CD14-positive monocyte (primary cell): ENCODE results near the gene CNTN5. TPM values are rescaled to one million over a fixed set of nuclear protein-coding genes. Genes with fewer than 3 reads are reported as not detected.

ENCODE experiments used
- DNase-seq, 3 donors: peaks; one replicate each; pipeline ENCODE4 v3.0.0-alpha.2; 2011 to 2022
- H2AFZ ChIP-seq: 2 replicates; pipeline ENCODE4 v1.6.0; 2012; ENCODE audit warnings: mild to moderate bottlenecking, low read depth, low read length, inconsistent platforms; ENCODE audit not compliant: insufficient read depth, poor library complexity, severe bottlenecking
- H3K27ac ChIP-seq, 2 donors: 1 replicate in 1 of 2; 2 replicates in 1 of 2; pipeline ENCODE4 v1.5.1; 2012 to 2013; ENCODE audit warnings: low read length in 2 of 2, control low read depth in 1 of 2, inconsistent platforms in 1 of 2, low read depth in 1 of 2, mild to moderate bottlenecking in 1 of 2
- H3K27me3 ChIP-seq, 2 donors: one replicate each; pipeline versions ENCODE4 v1.6.0 to v1.6.1; 2011 to 2013; ENCODE audit warnings: low read length in 2 of 2; ENCODE audit not compliant: control insufficient read depth in 2 of 2, insufficient read depth in 2 of 2
- H3K36me3 ChIP-seq, 2 donors: replicated peaks in 1 of 2; 1 replicate in 1 of 2; 2 replicates in 1 of 2; pipeline versions ENCODE4 v1.5.1 to v1.6.1; 2012 to 2013; ENCODE audit warnings: low read length in 2 of 2, control low read depth in 1 of 2, inconsistent platforms in 1 of 2, mild to moderate bottlenecking in 1 of 2; ENCODE audit not compliant: insufficient read depth in 2 of 2, control insufficient read depth in 1 of 2
- H3K4me1 ChIP-seq, 2 donors: 1 replicate in 1 of 2; 2 replicates in 1 of 2; pipeline versions ENCODE4 v1.5.1 to v1.6.1; 2012 to 2013; ENCODE audit warnings: low read length in 2 of 2, control low read depth in 1 of 2, inconsistent platforms in 1 of 2, mild to moderate bottlenecking in 1 of 2, moderate library complexity in 1 of 2; ENCODE audit not compliant: insufficient read depth in 2 of 2, control insufficient read depth in 1 of 2
- H3K4me2 ChIP-seq: replicated peaks from 2 replicates; pipeline ENCODE3; 2012; ENCODE audit warnings: low read length, moderate library complexity, mild to moderate bottlenecking; ENCODE audit not compliant: poor library complexity, severe bottlenecking; ENCODE audit errors: extremely low read depth
- H3K4me3 ChIP-seq, 3 experiments: fragments of 200-600 bp in 1 of 3; sonication (generic) in 1 of 3; replicated peaks in 1 of 3; 1 replicate in 2 of 3; 2 replicates in 1 of 3; pipeline ENCODE4 v1.5.1; 2011 to 2013; ENCODE audit warnings: low read length in 3 of 3, mild to moderate bottlenecking in 3 of 3, control low read depth in 2 of 3, low read depth in 2 of 3, inconsistent platforms in 1 of 3, moderate library complexity in 1 of 3
- H3K79me2 ChIP-seq: 2 replicates; pipeline ENCODE4 v1.6.0; 2012; ENCODE audit warnings: mild to moderate bottlenecking, control low read depth, inconsistent platforms, low read length, moderate library complexity; ENCODE audit not compliant: insufficient read depth
- H3K9ac ChIP-seq: 2 replicates; pipeline ENCODE4 v1.6.0; 2017; ENCODE audit warnings: low read length, mild to moderate bottlenecking; ENCODE audit not compliant: insufficient read depth, poor library complexity, severe bottlenecking
- H3K9me3 ChIP-seq, 2 donors: replicated peaks in 1 of 2; 1 replicate in 1 of 2; 2 replicates in 1 of 2; pipeline versions ENCODE4 v1.5.1 to v1.6.1; 2012 to 2013; ENCODE audit warnings: low read length in 2 of 2, control low read depth in 1 of 2; ENCODE audit not compliant: control insufficient read depth in 1 of 2, insufficient read depth in 1 of 2
- H4K20me1 ChIP-seq: 2 replicates; pipeline ENCODE4 v1.6.0; 2012; ENCODE audit warnings: mild to moderate bottlenecking, low read length, control low read depth, moderate library complexity; ENCODE audit not compliant: insufficient read depth
- H3K27ac Mint-ChIP-seq, 7 donors: one replicate each; pipeline ENCODE4 v1.8.0; 2020; ENCODE audit warnings: mild to moderate bottlenecking in 7 of 7, mixed read lengths in 7 of 7, moderate library complexity in 6 of 7, inconsistent platforms in 2 of 7
- H3K27me3 Mint-ChIP-seq, 3 donors: one replicate each; pipeline ENCODE4 v1.8.0; 2021 to 2022; ENCODE audit warnings: low read depth in 3 of 3, mild to moderate bottlenecking in 3 of 3, mixed read lengths in 3 of 3, moderate library complexity in 3 of 3, inconsistent platforms in 1 of 3
- H3K36me3 Mint-ChIP-seq, 2 donors: one replicate each; pipeline ENCODE4 v1.8.0; 2020; ENCODE audit warnings: mixed read lengths in 2 of 2, inconsistent platforms in 1 of 2, mild to moderate bottlenecking in 1 of 2
- H3K4me1 Mint-ChIP-seq: one replicate; pipeline ENCODE4 v1.8.0; 2020; ENCODE audit warnings: mild to moderate bottlenecking, mixed read lengths
- H3K4me3 Mint-ChIP-seq, 2 donors: one replicate each; pipeline ENCODE4 v1.8.0; 2020; ENCODE audit warnings: mild to moderate bottlenecking in 2 of 2, mixed read lengths in 2 of 2, moderate library complexity in 1 of 2
- H3K9me3 Mint-ChIP-seq, 7 donors: one replicate each; pipeline ENCODE4 v1.8.0; 2020 to 2022; ENCODE audit warnings: mixed read lengths in 7 of 7, mild to moderate bottlenecking in 6 of 7, moderate library complexity in 6 of 7, inconsistent platforms in 2 of 7
- CTCF ChIP-seq: fragments of 200-600 bp; IDR thresholded peaks from one replicate; pipeline ENCODE4 v1.8.0; 2022; ENCODE audit warnings: antibody characterized with exemption, mild to moderate bottlenecking
- WGBS: methylation state at CpG from one replicate; pipeline ENCODE4 v1.1.5; 2013; ENCODE audit warnings: missing lambda C conversion rate; ENCODE audit not compliant: insufficient coverage; 5-methylcytosine and 5-hydroxymethylcytosine counted together
- intact Hi-C, 2 donors: fragments of 100-400 bp; cut with micrococcal nuclease; formaldehyde crosslinking; loops; one replicate each; pipeline versions ENCODE4 v1.15.0 to v1.15.1; 2023
- polyA plus RNA-seq, 3 donors: library from polyadenylated mRNA; depleted of rRNA in 1 of 3; unstranded in 2 of 3; stranded (reverse) in 1 of 3; fragments of 300-500 nt in 2 of 3; fragments of >200 nt in 1 of 3; fragmentation: Illumina TruSeq in 2 of 3; gene quantifications; 1 replicate in 2 of 3; 2 replicates in 1 of 3; pipeline ENCODE4 v1.2.3, GENCODE V29; 2012 to 2021

CNTN5 gene
- polyA plus RNA-seq, 3 donors: not detected

GRCh38 chr11:99640671-99641070 is 619.9 kb downstream of the CNTN5 start:
- no peaks in the 10 kb centered on the region for H3K79me2 ChIP-seq
- TF ChIP-seq CTCF: no peak
- H3K4me3 Mint-ChIP-seq: no peak overlapping the region
- no peaks in the 10 kb centered on the region for H3K27me3 ChIP-seq
- no peak overlapping the region for H3K9ac ChIP-seq
- H3K4me2 ChIP-seq: no peak overlapping the region
- H3K27me3 Mint-ChIP-seq: peaks cover 0 to 1% (median 0%) of the 10 kb centered on the region in 3 donors
- no peak overlapping the region for H2AFZ ChIP-seq
- intact Hi-C loops: no loop called here
- H3K36me3 Mint-ChIP-seq: no peaks in the 10 kb centered on the region
- H4K20me1 ChIP-seq: no peaks in the 10 kb centered on the region
- no peaks in the 10 kb centered on the region for H3K4me1 ChIP-seq
- H3K9me3 ChIP-seq: peaks cover 9 to 10% of the 10 kb centered on the region in 2 donors
- DNase-seq: no peak
- H3K27ac ChIP-seq: no peak overlapping the region
- H3K4me1 Mint-ChIP-seq: no peaks in the 10 kb centered on the region
- no peak overlapping the region for H3K4me3 ChIP-seq
- H3K36me3 ChIP-seq: no peaks in the 10 kb centered on the region
- H3K27ac Mint-ChIP-seq: no peak overlapping the region
- H3K9me3 Mint-ChIP-seq: peaks cover 3 to 10% (median 6%) of the 10 kb centered on the region in 7 donors

GRCh38 chr11:99645934-99646333 is 625.2 kb downstream of the CNTN5 start:
- DNase-seq: no peak
- Histone ChIP-seq H3K36me3 (no peaks in the 10 kb centered on the region), H3K27me3 (no peaks in the 10 kb centered on the region), H3K4me1 (no peaks in the 10 kb centered on the region), H3K9ac (no peak overlapping the region), H3K9me3 (peaks cover 0 to 2% of the 10 kb centered on the region in 2 donors), H3K4me3 (no peak overlapping the region), H4K20me1 (no peaks in the 10 kb centered on the region), H3K27ac (no peak overlapping the region), H3K4me2 (no peak overlapping the region), H3K79me2 (no peaks in the 10 kb centered on the region), H2AFZ (no peak overlapping the region)
- Mint-ChIP-seq H3K9me3 (peaks cover 0 to 8% (median 2%) of the 10 kb centered on the region in 7 donors), H3K27me3 (peaks cover 0 to 1% (median 0%) of the 10 kb centered on the region in 3 donors), H3K36me3 (no peaks in the 10 kb centered on the region), H3K27ac (no peak overlapping the region), H3K4me1 (no peaks in the 10 kb centered on the region), H3K4me3 (no peak overlapping the region)
- no peak for TF ChIP-seq CTCF
- WGBS: no CpG with 5 or more reads among the region's 2 CpGs
- intact Hi-C loops: no loop called here
